ENCODE results near the gene EEF2. TPM values are rescaled to one million over a fixed set of nuclear protein-coding genes. Genes with fewer than 3 reads are reported as not detected.
A peak's percentile ranks its signal among the peaks of the same experiment; 100 is the strongest.
"Not testable (repeated sequence)": the region's sequence is repeated elsewhere in the genome, so short reads cannot be mapped to it uniquely, and the experiment has no call there.

EEF2 gene
- total and polyA plus RNA-seq, 4 donors = 969 to 1,851 (median 1,406) TPM

DNA sequence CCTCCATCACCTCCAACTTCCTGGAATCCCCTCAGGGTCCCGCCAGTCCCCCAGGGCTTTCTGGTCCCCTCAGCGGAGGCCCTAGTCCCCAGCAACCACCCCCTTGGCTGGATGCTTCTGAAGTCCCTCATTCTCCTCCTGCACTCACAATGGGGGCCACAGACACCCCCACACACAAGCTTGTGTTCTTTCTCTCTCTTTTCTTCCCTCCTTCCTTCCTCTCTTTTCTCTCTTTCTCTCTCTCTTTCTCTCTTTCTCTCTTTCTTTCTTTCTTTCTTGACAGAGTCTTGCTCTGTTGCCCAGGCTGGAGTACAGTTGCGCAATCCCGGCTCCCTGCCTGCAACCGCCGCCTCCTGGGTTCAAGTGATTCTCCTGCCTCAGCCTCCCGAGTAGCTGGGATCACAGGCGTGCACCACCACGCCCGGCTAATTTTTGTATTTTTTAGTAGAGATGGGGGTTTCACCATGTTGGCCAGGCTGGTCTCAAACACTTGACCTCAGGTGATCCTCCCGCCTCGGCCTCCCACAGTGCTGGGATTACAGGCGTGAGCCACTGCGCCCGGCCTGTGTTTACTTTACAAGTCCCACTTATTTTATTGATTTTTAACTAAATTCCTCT lies 37.8 kb downstream of the EEF2 start:
- H3K4me1 ChIP-seq (ENCODE audit: control insufficient read depth in 1 of 2, insufficient read depth in 2 of 2, low read length in 2 of 2); DNase-seq; H3K27me3 ChIP-seq (ENCODE audit: control insufficient read depth in 1 of 2, insufficient read depth in 2 of 2, low read length in 1 of 2); H3K27ac ChIP-seq (ENCODE audit: low read depth in 1 of 2, low read length in 2 of 2); ATAC-seq (ENCODE audit: low FRiP score); H3K4me3 ChIP-seq (ENCODE audit: low read length in 2 of 2); H3K36me3 ChIP-seq (ENCODE audit: control insufficient read depth in 1 of 2, insufficient read depth in 2 of 2, low read length in 1 of 2); H3K9me3 ChIP-seq (ENCODE audit: control insufficient read depth, low read length); intact Hi-C loops (cut with DNase I): not testable (repeated sequence)
- WGBS, 2 donors = 90 to 92% methylated on average over 15 of the region's 15 CpGs

DNA sequence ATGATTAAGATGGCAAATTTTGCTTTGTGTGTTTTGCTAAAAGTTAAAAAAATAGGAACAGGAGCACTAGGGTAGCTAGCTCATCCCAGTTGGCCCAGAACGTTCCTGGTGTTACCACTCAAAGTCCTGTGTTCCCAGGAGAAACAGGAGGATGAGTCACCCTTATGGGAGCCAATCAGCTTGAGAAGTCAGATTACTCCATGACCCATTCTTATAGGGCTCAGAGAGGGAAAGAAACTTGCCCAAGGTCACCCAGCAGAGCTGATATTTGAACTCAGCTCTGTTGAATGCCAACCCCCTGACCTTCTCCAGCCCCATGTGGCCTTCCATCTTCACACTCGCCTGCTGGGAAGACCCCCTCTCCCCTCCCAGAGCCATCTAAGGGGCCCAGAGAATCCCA lies 39.4 kb downstream of the EEF2 start:
- no peaks in the 10 kb centered on the region for H3K36me3 ChIP-seq (ENCODE audit: control insufficient read depth in 1 of 2, insufficient read depth in 2 of 2, low read length in 1 of 2)
- no peaks in the 10 kb centered on the region for H3K9me3 ChIP-seq (ENCODE audit: control insufficient read depth, low read length)
- 34 to 40% methylated on average over 2 of the region's 2 CpGs for WGBS, 2 donors
- DNase-seq (no peak), ATAC-seq (ENCODE audit: low FRiP score) (no peak)
- H3K27me3 ChIP-seq (ENCODE audit: control insufficient read depth in 1 of 2, insufficient read depth in 2 of 2, low read length in 1 of 2) = no peaks in the 10 kb centered on the region
- intact Hi-C loops (cut with DNase I) = no loop called here
- H3K27ac ChIP-seq (ENCODE audit: low read depth in 1 of 2, low read length in 2 of 2) = no peak overlapping the region
- H3K4me3 ChIP-seq (ENCODE audit: low read length in 2 of 2) = no peak overlapping the region
- H3K4me1 ChIP-seq (ENCODE audit: control insufficient read depth in 1 of 2, insufficient read depth in 2 of 2, low read length in 2 of 2) = no peaks in the 10 kb centered on the region

DNA sequence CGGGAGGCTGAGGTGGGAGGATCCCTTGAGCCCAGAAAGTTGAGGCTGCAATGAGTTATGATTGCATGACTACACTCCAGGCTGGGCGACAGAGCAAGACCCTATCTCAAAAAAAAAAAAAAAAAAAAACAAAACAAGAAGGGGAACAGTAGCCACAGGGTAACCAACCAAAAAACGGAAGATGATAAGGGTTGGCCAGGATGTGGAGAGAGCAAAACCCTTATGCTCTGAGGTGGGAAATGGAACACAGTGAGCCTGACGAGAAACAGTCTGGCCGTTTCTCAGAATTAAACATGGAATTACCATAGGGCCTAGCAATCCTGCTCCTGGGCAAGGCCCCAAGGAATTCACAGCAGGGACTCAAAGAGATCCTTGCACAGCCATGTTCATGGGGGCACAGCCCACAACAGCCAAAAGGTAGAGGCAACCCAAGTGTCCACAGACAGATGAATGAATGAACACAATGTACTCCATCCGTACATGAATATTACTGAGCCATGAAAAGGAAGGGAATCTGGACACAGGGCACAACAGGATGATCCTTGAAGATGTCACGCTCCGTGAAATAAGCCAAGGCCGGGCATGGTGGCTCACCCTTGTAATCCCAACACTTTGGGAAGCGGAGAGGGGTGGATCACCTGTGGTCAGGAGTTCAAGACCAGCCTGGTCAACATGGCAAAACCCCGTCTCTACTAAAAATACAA lies 41.1 kb downstream of the EEF2 start:
- intact Hi-C loops (cut with DNase I) = no loop called here

DNA sequence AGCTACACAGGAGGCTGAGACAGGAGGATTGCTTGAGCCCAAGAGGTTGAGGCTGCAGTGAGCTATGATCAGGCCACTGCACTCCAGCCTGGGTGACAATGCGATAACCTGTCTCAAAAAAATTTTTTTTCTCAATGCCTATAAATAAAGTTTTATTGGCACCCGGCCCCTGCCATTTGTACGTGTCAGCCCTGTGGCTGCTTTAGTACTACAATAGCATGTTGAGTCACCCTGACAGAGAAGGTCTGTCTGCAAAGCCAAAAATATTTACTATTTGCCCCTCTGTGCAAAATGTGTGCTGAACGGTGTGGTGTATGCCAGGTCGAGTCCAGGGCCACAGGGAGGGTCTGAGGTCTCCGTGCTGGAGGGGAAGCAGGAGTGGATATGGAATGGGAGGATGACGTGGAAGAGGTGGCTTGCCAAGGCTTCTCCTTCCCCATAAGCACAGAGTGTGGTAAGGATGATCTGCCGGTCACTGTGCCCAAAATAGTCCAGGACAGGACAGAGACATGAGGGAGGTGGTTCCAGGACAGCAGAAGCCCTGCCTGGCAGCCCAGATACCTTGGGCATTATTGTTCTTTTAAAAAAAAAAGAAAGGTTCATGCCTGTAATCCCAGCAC lies 42.4 kb downstream of the EEF2 start:
- 57 to 67% methylated on average over 8 of the region's 8 CpGs for WGBS, 2 donors
- Histone ChIP-seq H3K27ac (ENCODE audit: low read depth in 1 of 2, low read length in 2 of 2) (no peak overlapping the region), H3K9me3 (ENCODE audit: control insufficient read depth, low read length) (no peaks in the 10 kb centered on the region), H3K36me3 (ENCODE audit: control insufficient read depth in 1 of 2, insufficient read depth in 2 of 2, low read length in 1 of 2) (no peaks in the 10 kb centered on the region), H3K4me1 (ENCODE audit: control insufficient read depth in 1 of 2, insufficient read depth in 2 of 2, low read length in 2 of 2) (no peaks in the 10 kb centered on the region), H3K4me3 (ENCODE audit: low read length in 2 of 2) (no peak overlapping the region), H3K27me3 (ENCODE audit: control insufficient read depth in 1 of 2, insufficient read depth in 2 of 2, low read length in 1 of 2) (no peaks in the 10 kb centered on the region)
- intact Hi-C loops (cut with DNase I) = no loop called here
- peak; percentile 7 for ATAC-seq (ENCODE audit: low FRiP score)
- no peak for DNase-seq

More for the DNA sequence above, 41.1 kb downstream of the EEF2 start:
- no peak for ATAC-seq (ENCODE audit: low FRiP score)
- DNase-seq = no peak
- H3K27me3 ChIP-seq (ENCODE audit: control insufficient read depth in 1 of 2, insufficient read depth in 2 of 2, low read length in 1 of 2) = no peaks in the 10 kb centered on the region
- no peak overlapping the region for H3K27ac ChIP-seq (ENCODE audit: low read depth in 1 of 2, low read length in 2 of 2)
- H3K36me3 ChIP-seq (ENCODE audit: control insufficient read depth in 1 of 2, insufficient read depth in 2 of 2, low read length in 1 of 2) = no peaks in the 10 kb centered on the region
- H3K9me3 ChIP-seq (ENCODE audit: control insufficient read depth, low read length) = no peaks in the 10 kb centered on the region
- no peaks in the 10 kb centered on the region for H3K4me1 ChIP-seq (ENCODE audit: control insufficient read depth in 1 of 2, insufficient read depth in 2 of 2, low read length in 2 of 2)
- 66 to 67% methylated on average over 11 of the region's 11 CpGs for WGBS, 2 donors
- H3K4me3 ChIP-seq (ENCODE audit: low read length in 2 of 2) = no peak overlapping the region

DNA sequence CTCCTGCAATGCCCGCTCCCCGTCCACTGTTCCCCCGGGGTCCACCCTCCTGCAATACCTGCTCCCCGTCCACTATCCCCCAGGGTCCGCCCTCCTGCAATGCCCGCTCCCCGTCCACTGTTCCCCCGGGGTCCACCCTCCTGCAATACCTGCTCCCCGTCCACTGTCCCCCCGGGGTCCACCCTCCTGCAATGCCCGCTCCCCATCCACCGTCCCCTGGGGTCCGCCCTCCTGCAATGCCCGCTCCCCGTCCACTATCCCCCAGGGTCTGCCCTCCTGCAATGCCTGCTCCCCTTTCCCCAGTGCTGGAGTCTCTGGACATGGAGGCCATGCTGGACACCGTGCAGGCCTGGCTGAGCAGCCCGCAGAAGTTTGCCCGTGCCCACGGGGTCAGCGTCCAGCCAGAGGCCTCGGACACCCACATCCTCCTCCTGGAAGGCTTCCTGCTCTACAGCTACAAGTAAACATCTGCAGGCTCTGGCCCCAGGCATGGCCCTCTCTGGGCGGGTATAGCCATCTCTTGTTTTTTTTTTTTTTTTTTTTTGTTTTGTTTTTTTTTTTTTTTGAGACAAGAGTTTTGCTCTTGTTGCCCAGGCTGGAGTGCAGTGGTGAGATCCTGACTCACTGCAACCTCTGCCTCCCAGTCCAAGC lies 46.8 kb downstream of the EEF2 start:
- 91 to 93% methylated on average over 22 of the region's 22 CpGs for WGBS, 2 donors
- not testable (repeated sequence) for ATAC-seq (ENCODE audit: low FRiP score)

DNA sequence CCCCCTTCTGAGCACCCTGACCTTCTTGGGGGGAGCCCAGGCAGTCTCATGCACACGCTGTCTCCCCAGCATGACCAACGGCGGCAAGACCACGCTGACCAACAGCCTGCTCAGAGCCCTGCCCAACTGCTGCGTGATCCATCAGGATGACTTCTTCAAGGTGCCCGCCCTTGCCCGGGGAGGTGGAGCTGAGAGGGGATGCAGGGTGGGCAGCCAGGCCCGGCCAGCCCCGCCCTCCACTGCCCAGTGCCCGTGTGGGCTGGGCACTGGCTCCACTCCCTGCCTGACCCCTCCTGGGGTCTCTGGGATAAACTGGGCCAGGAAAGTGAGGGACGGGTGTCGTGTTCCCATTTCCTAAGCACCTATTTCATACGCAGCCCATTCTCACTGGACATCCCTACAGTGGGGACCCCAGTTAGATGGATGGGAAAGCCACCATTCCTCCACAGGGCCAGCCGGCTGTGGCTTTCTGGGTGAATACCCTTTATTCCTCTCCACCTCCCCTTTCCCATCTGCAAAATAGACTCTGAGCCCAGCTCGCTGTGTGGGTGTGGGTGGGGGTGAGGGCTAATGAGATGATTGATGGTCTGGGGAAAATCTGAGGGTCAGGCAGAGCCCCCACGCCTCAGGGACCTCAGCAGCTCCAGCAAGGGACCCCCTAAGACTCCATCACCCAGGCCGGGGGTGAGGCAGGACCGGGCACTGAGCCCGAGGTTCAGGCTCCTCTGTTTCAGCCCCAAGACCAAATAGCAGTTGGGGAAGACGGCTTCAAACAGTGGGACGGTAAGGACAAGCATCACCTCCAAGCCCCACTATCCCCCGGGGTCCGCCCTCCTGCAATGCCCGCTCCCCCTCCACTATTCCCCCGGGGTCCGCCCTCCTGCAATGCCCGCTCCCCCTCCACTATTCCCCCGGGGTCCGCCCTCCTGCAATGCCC lies 48.5 kb downstream of the EEF2 start:
- WGBS, 2 donors = 82% methylated on average over 22 to 27 of the region's 29 CpGs
- no peaks in the 10 kb centered on the region for H3K9me3 ChIP-seq (ENCODE audit: control insufficient read depth, low read length)
- no peak overlapping the region for H3K27ac ChIP-seq (ENCODE audit: low read depth in 1 of 2, low read length in 2 of 2)
- no peak overlapping the region for H3K4me3 ChIP-seq (ENCODE audit: low read length in 2 of 2)
- ATAC-seq (ENCODE audit: low FRiP score) (no peak), DNase-seq (no peak)
- intact Hi-C loops (cut with DNase I) = no loop called here
- no peaks in the 10 kb centered on the region for H3K36me3 ChIP-seq (ENCODE audit: control insufficient read depth in 1 of 2, insufficient read depth in 2 of 2, low read length in 1 of 2)
- H3K4me1 ChIP-seq (ENCODE audit: control insufficient read depth in 1 of 2, insufficient read depth in 2 of 2, low read length in 2 of 2) = no peaks in the 10 kb centered on the region
- H3K27me3 ChIP-seq (ENCODE audit: control insufficient read depth in 1 of 2, insufficient read depth in 2 of 2, low read length in 1 of 2) = no peaks in the 10 kb centered on the region

More for the DNA sequence above, 46.8 kb downstream of the EEF2 start:
- H3K9me3 ChIP-seq (ENCODE audit: control insufficient read depth, low read length); H3K27ac ChIP-seq (ENCODE audit: low read depth in 1 of 2, low read length in 2 of 2); H3K36me3 ChIP-seq (ENCODE audit: control insufficient read depth in 1 of 2, insufficient read depth in 2 of 2, low read length in 1 of 2); DNase-seq; H3K4me1 ChIP-seq (ENCODE audit: control insufficient read depth in 1 of 2, insufficient read depth in 2 of 2, low read length in 2 of 2); H3K27me3 ChIP-seq (ENCODE audit: control insufficient read depth in 1 of 2, insufficient read depth in 2 of 2, low read length in 1 of 2); intact Hi-C loops (cut with DNase I); H3K4me3 ChIP-seq (ENCODE audit: low read length in 2 of 2): not testable (repeated sequence)

DNA sequence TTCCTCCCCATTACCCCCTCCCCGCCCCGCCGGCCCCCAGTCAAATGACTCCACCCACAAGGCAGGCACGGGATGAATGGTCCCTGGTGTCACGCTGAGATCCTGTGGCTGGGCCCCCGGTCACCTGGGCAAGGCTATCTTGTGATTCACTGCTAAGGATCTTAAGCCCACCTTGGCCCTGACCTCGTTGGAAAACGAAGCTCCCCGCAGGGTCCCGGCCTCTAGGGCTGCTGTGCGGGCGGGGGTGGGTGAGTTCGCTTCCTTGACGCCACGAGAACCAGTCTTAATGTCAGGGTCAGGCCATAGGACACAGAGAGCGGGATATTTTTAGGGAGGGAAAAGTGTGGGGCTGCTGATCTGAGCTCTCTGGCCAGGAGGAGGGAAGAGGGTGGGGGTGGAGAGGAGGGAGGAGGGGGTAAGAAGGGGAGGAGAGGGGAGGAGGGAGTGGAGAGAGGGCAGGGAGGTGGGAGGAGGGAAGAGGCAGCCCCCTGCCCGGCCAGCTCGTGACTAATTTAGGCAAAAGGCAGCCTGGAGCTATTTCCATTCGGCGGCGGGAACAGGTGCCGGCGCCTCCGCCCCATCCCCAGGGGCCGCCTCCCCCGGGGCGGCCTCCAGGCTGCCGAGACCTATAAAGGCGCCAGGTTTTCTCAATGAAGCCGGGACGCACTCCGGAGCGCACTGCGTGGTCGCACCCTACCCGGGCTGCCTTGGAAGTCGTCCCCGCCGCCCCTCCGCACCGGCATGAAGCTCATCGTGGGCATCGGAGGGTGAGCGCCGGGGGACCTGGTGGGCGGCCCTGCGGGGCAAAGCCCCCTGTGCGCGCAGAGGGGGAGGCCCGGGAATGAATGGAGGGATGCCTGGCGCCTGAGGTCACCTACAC lies 52.1 kb downstream of the EEF2 start, which contains the start of gene NMRK2:
NMRK2 (plus strand) TSS at position 139 of the 880 bp plus-strand sequence; CDS start at position 742, 603 bp downstream.
- no peaks in the 10 kb centered on the region for H3K27me3 ChIP-seq (ENCODE audit: control insufficient read depth in 1 of 2, insufficient read depth in 2 of 2, low read length in 1 of 2)
- no peaks in the 10 kb centered on the region for H3K9me3 ChIP-seq (ENCODE audit: control insufficient read depth, low read length)
- H3K27ac ChIP-seq (ENCODE audit: low read depth in 1 of 2, low read length in 2 of 2) = no peak within 1 kb of the TSS
- no peak within 1 kb of the TSS for H3K4me3 ChIP-seq (ENCODE audit: low read length in 2 of 2)
- H3K4me1 ChIP-seq (ENCODE audit: control insufficient read depth in 1 of 2, insufficient read depth in 2 of 2, low read length in 2 of 2) = no peaks in the 10 kb centered on the region
- ATAC-seq (ENCODE audit: low FRiP score) (no peak), DNase-seq (no peak)
- intact Hi-C loops (cut with DNase I) = no loop called here
- no peaks in the 10 kb centered on the region for H3K36me3 ChIP-seq (ENCODE audit: control insufficient read depth in 1 of 2, insufficient read depth in 2 of 2, low read length in 1 of 2)
- 2 to 3% methylated on average over 43 to 51 of the region's 51 CpGs for WGBS, 2 donors
